Karpas-422 (cell line): Measurements from ENCODE around the gene PTPRM. TPM values are rescaled to one million over a fixed set of nuclear protein-coding genes. Genes with fewer than 3 reads are reported as not detected.

Experiments
- DNase-seq: peaks from one replicate; pipeline ENCODE4 v3.0.0-alpha.2; 2015
- H2AFZ ChIP-seq: fragments of 200-600 bp; sonication (generic); 2 replicates; pipeline ENCODE4 v1.6.1; 2014; ENCODE audit warnings: antibody characterized with exemption, low read length, mixed read lengths
- H3K27ac ChIP-seq: fragments of 200-600 bp; sonication (generic); 2 replicates; pipeline ENCODE4 v1.5.1; 2014; ENCODE audit warnings: mild to moderate bottlenecking, low read length, moderate library complexity
- H3K27me3 ChIP-seq: fragments of 200-600 bp; sonication (generic); 2 replicates; pipeline ENCODE4 v1.6.1; 2014; ENCODE audit warnings: low read length, mixed read lengths
- H3K36me3 ChIP-seq: fragments of 200-600 bp; sonication (generic); 2 replicates; pipeline ENCODE4 v1.6.1; 2014; ENCODE audit warnings: low read length, mixed read lengths; ENCODE audit not compliant: insufficient read depth
- H3K4me1 ChIP-seq: fragments of 200-600 bp; sonication (generic); 2 replicates; pipeline ENCODE4 v1.6.1; 2014; ENCODE audit warnings: mild to moderate bottlenecking, low read length, mixed read lengths
- H3K4me2 ChIP-seq: fragments of 200-600 bp; sonication (generic); 2 replicates; pipeline ENCODE4 v1.6.1; 2014; ENCODE audit warnings: low read length, low read depth, mild to moderate bottlenecking; ENCODE audit not compliant: poor library complexity, severe bottlenecking
- H3K4me3 ChIP-seq: fragments of 200-600 bp; sonication (generic); 2 replicates; pipeline ENCODE4 v1.5.1; 2014; ENCODE audit warnings: mild to moderate bottlenecking, antibody characterized with exemption, low read length, mixed read lengths
- H3K79me2 ChIP-seq: fragments of 200-600 bp; sonication (generic); 2 replicates; pipeline ENCODE4 v1.6.1; 2014; ENCODE audit warnings: mild to moderate bottlenecking, low read length, mixed read lengths
- H3K9ac ChIP-seq: fragments of 200-600 bp; sonication (generic); 2 replicates; pipeline ENCODE4 v1.6.0; 2014; ENCODE audit warnings: low read length
- H3K9me2 ChIP-seq: fragments of 200-600 bp; sonication (generic), shearing (Covaris generic); replicated peaks from 2 replicates; pipeline ENCODE4 v1.6.0; 2014; ENCODE audit warnings: mild to moderate bottlenecking, low read length, moderate library complexity; ENCODE audit not compliant: insufficient read depth
- H3K9me3 ChIP-seq: fragments of 300-700, 200-600 bp; sonication (generic); 2 replicates; pipeline ENCODE4 v1.6.1; 2014; ENCODE audit warnings: low read length, mixed read lengths
- H4K20me1 ChIP-seq: fragments of 200-600 bp; sonication (generic); 2 replicates; pipeline ENCODE4 v1.6.1; 2014; ENCODE audit warnings: mild to moderate bottlenecking, antibody characterized with exemption, low read length, low read depth; ENCODE audit not compliant: insufficient read depth
- small RNA-seq: library from RNA; depleted of rRNA; stranded (forward); fragments of <200 nt; gene quantifications from one replicate; pipeline ENCODE3, GENCODE V24; 2014
- total RNA-seq: library from RNA; depleted of rRNA; stranded (reverse); fragments of >200 nt; shearing (Covaris generic); gene quantifications from 2 replicates; pipeline ENCODE4 v1.2.3, GENCODE V29; 2014; ENCODE audit warnings: low replicate concordance

The PTPRM gene
- total RNA-seq, 1 experiment from 2014 or later, result not detected

DNA sequence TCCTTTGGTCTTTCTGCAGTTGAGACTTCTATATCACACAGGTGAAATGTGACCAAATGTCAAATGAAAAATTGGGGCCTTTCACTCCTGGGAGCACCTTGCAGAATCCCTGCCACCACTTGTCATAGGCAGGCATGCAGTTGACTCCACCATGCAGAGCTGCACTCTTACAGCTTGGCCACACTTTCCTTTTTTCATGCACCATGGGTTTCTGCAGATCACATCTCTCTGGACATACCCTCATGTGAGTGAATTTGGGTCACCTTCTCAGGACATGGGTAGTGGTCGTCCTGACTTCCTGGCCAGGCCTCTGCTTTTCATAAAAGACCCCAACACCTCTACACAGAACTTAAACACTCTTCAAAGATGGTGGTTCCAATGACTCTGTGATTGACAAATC is 887.0 kb downstream of the PTPRM start:
- Histone ChIP-seq H3K9me2 (no peaks in the 10 kb centered on the region), H3K4me2 (no peak overlapping the region), H3K4me1 (no peaks in the 10 kb centered on the region), H3K27ac (no peak overlapping the region), H3K4me3 (no peak overlapping the region), H3K9ac (no peak overlapping the region), H3K36me3 (no peaks in the 10 kb centered on the region), H3K9me3 (no peaks in the 10 kb centered on the region), H3K79me2 (no peaks in the 10 kb centered on the region), H4K20me1 (no peaks in the 10 kb centered on the region), H3K27me3 (no peaks in the 10 kb centered on the region), H2AFZ (no peak overlapping the region)
- DNase-seq, result no peak

DNA sequence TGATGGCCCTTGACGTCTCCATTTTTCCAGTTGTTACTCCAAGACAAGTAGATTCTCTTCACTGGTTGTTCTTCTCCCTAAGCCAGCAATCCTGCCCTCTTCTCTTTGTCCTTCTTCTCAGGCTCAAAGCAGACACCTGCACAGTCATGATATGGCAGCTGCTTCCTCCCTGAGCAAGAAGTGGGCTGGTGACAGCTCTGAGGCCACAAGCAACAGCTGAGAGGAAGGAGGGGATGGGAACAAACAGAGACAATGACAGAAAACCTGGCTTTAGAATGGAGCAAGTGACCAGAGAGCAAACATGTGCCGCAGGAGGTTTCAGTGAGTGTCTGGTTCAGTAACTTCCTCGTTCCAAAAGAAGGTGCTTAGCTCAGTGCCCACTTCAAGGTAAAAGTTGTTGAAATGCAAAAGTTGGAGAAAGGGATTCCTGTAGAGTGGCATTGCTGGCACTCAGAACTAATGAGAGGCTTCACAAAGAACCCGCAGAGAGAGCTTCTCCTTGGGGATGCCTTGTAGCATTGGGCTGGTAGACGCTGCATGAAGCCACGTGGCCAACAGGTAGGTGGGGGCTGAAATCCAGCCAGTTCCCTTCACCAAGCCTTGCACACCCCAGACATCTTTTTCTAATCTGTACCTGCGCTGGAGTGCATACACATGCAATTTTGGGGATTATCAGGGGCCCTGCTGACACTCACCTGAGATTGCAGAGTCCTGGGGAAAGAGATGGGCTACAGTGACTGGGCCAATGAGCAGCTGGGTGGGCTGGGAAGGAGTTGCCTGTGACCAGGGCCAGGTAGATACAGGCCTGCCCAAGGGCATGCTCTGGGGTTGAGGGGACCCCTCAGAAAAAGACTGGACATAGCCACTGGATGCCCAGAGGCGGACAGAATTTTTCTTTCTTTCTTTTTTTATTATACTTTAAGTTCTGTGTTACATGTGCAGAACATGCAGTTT is 888.8 kb downstream of the PTPRM start:
- Histone ChIP-seq H3K9ac (no peak overlapping the region), H3K79me2 (no peaks in the 10 kb centered on the region), H2AFZ (no peak overlapping the region), H3K9me3 (no peaks in the 10 kb centered on the region), H3K27me3 (no peaks in the 10 kb centered on the region), H3K27ac (no peak overlapping the region), H3K36me3 (no peaks in the 10 kb centered on the region), H3K9me2 (no peaks in the 10 kb centered on the region), H3K4me1 (no peaks in the 10 kb centered on the region), H3K4me2 (no peak overlapping the region), H4K20me1 (no peaks in the 10 kb centered on the region), H3K4me3 (no peak overlapping the region)
- DNase-seq, result no peak

Small RNA genes lying within 50 kb of the gene (small RNA-seq; reads per million reads assigned to genes)
- gene AP001094.1 (not detected), gene RF00012 (not detected)
